HG02763 (cell line): ENCODE data around the gene AXL.
"Not testable (repeated sequence)": the region's sequence is repeated elsewhere in the genome, so short reads cannot be mapped to it uniquely, and the experiment has no call there.

Source experiments
- ATAC-seq: cut with Tn5 transposase; IDR thresholded peaks from one replicate; pipeline ENCODE4 v1.9.1; 2021; ENCODE audit warnings: mild to moderate bottlenecking, moderate library complexity; ENCODE audit not compliant: unreplicated experiment

AXL gene

GRCh38 chr19:41218615-41219507 is at the start of gene AXL:
TSS of gene AXL (plus strand) at chr19:41219223. CDS start at chr19:41219393, 170 bp downstream.
- ATAC-seq, result no peak

GRCh38 chr19:41172297-41173164 is 46.5 kb upstream of the AXL start:
- ATAC-seq, result no peak

- no peak for ATAC-seq
Observed at GRCh38 chr19:41174297-41174928, 44.6 kb upstream of the AXL start.

DNA sequence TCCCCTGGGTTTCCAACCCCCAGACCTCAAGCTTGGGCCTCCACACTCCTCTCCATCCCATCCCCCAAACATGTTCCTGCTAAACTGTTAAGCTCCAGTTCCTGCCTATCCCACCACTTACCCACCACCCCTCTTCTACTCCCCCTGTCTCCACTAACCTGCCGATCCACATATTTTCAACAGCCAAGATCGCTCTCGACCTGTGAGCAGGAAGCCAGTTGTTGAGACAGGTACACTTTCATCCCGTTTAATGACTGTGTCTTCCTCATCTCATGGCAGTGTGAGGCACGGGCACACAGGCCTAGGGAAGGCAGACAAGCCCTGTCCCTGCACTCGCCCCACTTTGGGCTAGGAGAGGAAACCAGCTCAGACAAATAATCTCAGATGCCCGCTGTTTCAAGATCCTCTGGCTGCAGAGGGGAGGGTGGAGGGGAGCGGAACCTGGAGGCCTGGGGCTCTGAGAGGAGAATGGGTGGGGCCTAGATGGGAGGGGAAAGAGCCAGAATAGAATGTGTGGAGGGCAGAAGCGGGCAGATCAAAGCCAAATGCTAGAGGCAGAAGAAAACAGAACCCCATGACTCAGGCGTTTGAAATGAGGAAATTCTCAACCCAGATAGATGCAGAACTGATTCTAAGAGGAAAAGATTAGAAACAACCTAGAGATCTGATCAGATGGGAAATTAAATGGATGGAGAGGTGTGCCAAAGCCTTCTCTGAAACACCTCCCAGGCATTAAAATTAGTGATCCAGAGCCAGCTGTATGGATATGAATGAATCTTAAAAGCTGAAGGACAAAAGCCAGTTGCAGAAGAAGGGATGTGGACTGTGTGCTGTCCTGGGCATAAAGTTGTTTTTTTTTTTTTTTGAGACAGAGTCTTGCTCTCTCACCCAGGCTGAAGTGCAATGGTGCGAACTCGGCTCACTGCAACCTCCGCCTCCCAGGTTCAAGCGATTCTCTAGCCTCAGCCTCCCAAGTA is 42.9 kb upstream of the AXL start:
- no peak for ATAC-seq

- not testable (repeated sequence) for ATAC-seq
Observed at GRCh38 chr19:41180173-41180572, 38.9 kb upstream of the AXL start.

- ATAC-seq, result no peak
Observed at GRCh38 chr19:41186971-41187883, 31.8 kb upstream of the AXL start.

GRCh38 chr19:41187884-41188279 is 31.1 kb upstream of the AXL start:
- no peak for ATAC-seq

DNA sequence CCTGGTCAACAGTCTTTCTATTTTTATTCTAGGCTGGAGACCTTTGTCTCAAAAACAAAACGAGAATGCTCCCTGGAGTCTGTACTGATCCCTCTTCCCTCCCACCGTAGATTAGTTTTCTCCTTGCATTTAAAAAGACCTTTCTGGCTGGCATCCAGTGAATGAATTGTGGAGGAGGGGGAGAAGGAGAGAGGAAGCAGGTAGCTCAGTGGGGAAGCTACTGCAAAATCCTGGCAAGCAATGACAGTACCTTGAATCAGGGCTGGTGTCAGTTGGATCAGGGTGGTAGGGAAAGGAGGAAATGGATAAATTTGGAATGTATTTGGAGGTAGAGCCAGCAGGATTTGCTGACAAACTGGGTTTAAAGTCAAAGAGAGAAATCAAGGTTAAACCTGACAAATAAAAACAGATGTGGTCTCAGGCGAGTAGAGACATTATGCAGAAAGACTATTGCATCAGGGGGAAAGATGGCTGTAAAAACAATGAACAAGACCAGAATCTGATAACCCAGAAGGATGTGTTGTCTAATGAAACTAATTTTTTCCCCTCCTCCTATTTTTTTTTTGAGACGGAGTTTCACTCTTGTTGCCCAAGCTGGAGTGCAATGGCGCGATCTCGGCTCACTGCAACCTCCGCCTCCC is 29.5 kb upstream of the AXL start:
- ATAC-seq, result no peak

DNA sequence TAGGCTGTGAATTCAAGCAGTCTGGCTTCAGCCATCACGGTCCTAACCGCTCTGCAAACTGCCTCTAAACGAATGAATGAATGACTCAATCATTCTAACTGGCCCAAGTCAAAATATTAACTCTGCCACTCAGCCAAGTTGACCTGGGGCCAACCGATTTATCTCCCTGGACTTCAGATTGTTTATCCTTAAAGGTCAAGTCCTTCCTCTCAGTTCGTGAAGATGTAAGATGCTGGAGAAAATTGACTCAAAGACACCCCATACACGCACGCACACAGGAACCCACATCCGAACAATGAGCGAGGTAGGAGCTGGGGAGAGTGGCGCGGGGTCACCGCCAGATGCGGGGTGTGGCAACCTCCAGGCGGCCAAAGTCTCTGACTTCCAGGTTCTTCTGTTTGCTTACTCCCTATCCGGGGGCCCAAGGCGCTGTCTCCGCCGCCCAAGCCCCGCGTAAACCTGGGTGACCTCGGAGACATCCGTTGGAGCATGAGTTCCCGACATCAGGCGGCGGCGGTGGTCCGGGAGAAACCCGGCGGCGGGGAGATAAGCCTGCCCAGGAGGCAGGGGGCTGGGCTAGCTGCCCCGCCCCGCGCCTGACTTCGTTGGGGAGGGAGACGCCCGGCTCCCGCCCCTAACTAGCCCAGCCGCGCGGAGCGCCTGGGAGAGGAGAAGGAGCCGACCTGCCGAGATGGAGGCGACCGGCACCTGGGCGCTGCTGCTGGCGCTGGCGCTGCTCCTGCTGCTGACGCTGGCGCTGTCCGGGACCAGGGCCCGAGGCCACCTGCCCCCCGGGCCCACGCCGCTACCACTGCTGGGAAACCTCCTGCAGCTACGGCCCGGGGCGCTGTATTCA is 26.2 kb upstream of the AXL start, which contains the start of gene CYP2S1:
CYP2S1 (plus strand) TSS at position 646 of the 856 bp plus-strand sequence; CDS start at position 692, 46 bp downstream.
- ATAC-seq, result no peak

- ATAC-seq, result no peak
Observed at GRCh38 chr19:41193430-41194156, 25.4 kb upstream of the AXL start.

DNA sequence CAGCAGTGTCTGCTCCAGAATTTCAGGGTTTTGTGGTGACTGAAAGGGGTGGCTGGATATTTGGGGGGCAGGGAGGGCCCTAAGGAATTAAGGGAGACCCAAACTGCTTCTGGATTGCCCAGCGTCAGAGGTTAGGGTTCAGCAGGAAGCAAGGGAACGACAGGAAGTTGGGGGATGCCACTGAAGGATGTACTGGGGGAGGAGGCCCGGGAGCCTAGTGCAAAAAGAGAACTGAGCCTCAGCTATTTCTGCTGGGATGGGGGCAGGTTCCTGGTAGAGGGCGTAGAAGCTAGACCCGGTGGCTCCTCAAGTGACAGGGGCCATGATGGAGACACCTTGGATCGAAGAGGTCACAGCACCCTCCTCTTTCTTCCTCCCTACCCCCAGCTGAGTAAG is 24.9 kb upstream of the AXL start:
- ATAC-seq, result no peak

- ATAC-seq, result no peak
Observed at GRCh38 chr19:41195675-41196497, 23.1 kb upstream of the AXL start.

DNA sequence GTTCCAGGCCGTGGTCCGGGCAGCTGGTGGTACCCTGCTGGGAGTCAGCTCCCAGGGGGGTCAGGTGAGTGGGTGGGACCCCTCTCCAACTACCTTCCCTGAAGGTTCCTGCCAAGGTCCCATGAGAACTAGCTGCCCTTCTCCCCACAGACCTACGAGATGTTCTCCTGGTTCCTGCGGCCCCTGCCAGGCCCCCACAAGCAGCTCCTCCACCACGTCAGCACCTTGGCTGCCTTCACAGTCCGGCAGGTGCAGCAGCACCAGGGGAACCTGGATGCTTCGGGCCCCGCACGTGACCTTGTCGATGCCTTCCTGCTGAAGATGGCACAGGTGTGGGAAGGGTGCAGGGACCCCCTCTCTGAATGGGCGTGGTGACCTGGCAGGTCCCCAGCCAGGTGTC is 20.5 kb upstream of the AXL start:
- no peak for ATAC-seq

DNA sequence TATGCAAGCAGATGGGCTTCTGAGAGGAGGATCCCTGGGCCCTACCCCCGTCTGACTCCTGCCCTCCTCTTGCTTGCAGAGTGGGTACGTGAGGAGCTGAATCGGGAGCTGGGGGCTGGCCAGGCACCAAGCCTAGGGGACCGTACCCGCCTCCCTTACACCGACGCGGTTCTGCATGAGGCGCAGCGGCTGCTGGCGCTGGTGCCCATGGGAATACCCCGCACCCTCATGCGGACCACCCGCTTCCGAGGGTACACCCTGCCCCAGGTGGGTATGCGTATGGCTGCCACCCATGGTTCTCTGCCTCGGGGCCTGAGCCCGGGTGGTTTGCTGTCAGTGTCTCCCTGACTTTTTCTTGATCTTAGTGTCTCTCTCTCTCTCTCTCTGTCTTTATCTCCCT is 15.7 kb upstream of the AXL start:
- no peak for ATAC-seq

DNA sequence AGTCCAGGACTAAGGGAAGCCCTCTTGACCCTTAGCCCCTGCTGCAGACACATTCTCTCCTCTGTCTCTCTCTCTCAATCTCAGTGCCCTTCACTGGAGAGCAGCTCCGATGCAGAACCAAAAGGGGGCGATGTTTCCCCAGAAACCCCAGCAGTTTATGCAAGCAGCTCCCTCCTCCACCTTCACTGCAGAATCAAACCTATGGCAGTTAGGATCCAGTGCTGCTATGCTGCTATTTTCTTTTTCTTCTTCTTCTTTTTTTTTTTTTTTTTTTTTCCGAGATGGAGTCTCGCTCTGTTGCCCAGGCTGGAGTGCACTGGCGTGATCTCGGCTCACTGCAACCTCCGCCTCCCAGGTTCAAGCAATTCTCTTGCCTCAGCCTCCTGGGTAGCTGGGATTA is 14.7 kb upstream of the AXL start:
- not testable (repeated sequence) for ATAC-seq

- ATAC-seq, result no peak
Observed at GRCh38 chr19:41205995-41206394, 13.0 kb upstream of the AXL start.
